Stimulated activated memory B cell treated with anti-CD40 and anti-IgM and Interleukin-4, amounts not matched to agents 10 μg/mL and 1 μg/mL and 100 μg/mL, for 72 hours (primary cell): ENCODE measurements around the gene DNAAF6.
"Not testable (repeated sequence)": the region's sequence is repeated elsewhere in the genome, so short reads cannot be mapped to it uniquely, and the experiment has no call there.

ENCODE experiments used
- ATAC-seq: fragments of 150-1000 bp; cut with Tn5 transposase; 2 replicates; pipeline ENCODE4 v1.10.0; 2021
- H3K27ac Mint-ChIP-seq: one replicate; pipeline ENCODE4 v1.8.0; 2022; ENCODE audit warnings: mild to moderate bottlenecking, mixed read lengths
- H3K27me3 Mint-ChIP-seq: one replicate; pipeline ENCODE4 v1.8.0; 2022; ENCODE audit warnings: mixed read lengths
- H3K36me3 Mint-ChIP-seq: one replicate; pipeline ENCODE4 v1.8.0; 2022; ENCODE audit warnings: mixed read lengths
- H3K4me1 Mint-ChIP-seq: one replicate; pipeline ENCODE4 v1.8.0; 2022; ENCODE audit warnings: mixed read lengths
- H3K4me3 Mint-ChIP-seq: one replicate; pipeline ENCODE4 v1.8.0; 2022; ENCODE audit warnings: mild to moderate bottlenecking, moderate library complexity, mixed read lengths
- H3K9me3 Mint-ChIP-seq: one replicate; pipeline ENCODE4 v1.8.0; 2022; ENCODE audit warnings: mixed read lengths

DNAAF6 gene

GRCh38 chrX:107205770-107206696 is at the start of gene DNAAF6, which contains the start of gene NUP62CL:
TSS of gene DNAAF6 (plus strand) at chrX:107206611. CDS start at chrX:107212876, 6,265 bp downstream.
TSS of gene NUP62CL (minus strand) at chrX:107206433. CDS start at chrX:107175146, 31,287 bp downstream.
- H3K4me3 Mint-ChIP-seq: peak within 1 kb of the TSS; percentile 78
- no peaks in the 10 kb centered on the region for H3K27me3 Mint-ChIP-seq
- peak within 1 kb of the TSS; percentile 65 for H3K27ac Mint-ChIP-seq
- H3K36me3 Mint-ChIP-seq: no peaks in the 10 kb centered on the region
- no peaks in the 10 kb centered on the region for H3K9me3 Mint-ChIP-seq
- peak; percentile 92 for ATAC-seq
- no peaks in the 10 kb centered on the region for H3K4me1 Mint-ChIP-seq

GRCh38 chrX:107157618-107158017 is 48.8 kb upstream of the DNAAF6 start:
- not testable (repeated sequence) for H3K9me3 Mint-ChIP-seq, H3K36me3 Mint-ChIP-seq, ATAC-seq, H3K27me3 Mint-ChIP-seq, H3K27ac Mint-ChIP-seq, H3K4me3 Mint-ChIP-seq, H3K4me1 Mint-ChIP-seq

- Mint-ChIP-seq H3K9me3 (no peaks in the 10 kb centered on the region), H3K27me3 (no peaks in the 10 kb centered on the region), H3K27ac (no peak overlapping the region), H3K4me3 (no peak overlapping the region), H3K36me3 (no peaks in the 10 kb centered on the region), H3K4me1 (no peaks in the 10 kb centered on the region)
- ATAC-seq: no peak
Measured at GRCh38 chrX:107167163-107167921, 39.1 kb upstream of the DNAAF6 start.

- no peaks in the 10 kb centered on the region for H3K9me3 Mint-ChIP-seq
- H3K4me1 Mint-ChIP-seq: no peaks in the 10 kb centered on the region
- H3K27me3 Mint-ChIP-seq: no peaks in the 10 kb centered on the region
- H3K27ac Mint-ChIP-seq: no peak overlapping the region
- no peak overlapping the region for H3K4me3 Mint-ChIP-seq
- H3K36me3 Mint-ChIP-seq: no peaks in the 10 kb centered on the region
- no peak for ATAC-seq
Measured at GRCh38 chrX:107168257-107168656, 38.2 kb upstream of the DNAAF6 start.

- Mint-ChIP-seq H3K36me3 (no peaks in the 10 kb centered on the region), H3K27ac (no peak overlapping the region), H3K4me3 (no peak overlapping the region), H3K27me3 (no peaks in the 10 kb centered on the region), H3K9me3 (no peaks in the 10 kb centered on the region), H3K4me1 (no peaks in the 10 kb centered on the region)
- ATAC-seq: no peak
Measured at GRCh38 chrX:107168712-107169111, 37.7 kb upstream of the DNAAF6 start.

- no peaks in the 10 kb centered on the region for H3K27me3 Mint-ChIP-seq
- no peak overlapping the region for H3K27ac Mint-ChIP-seq
- H3K9me3 Mint-ChIP-seq: no peaks in the 10 kb centered on the region
- no peaks in the 10 kb centered on the region for H3K4me1 Mint-ChIP-seq
- no peak for ATAC-seq
- H3K4me3 Mint-ChIP-seq: no peak overlapping the region
- H3K36me3 Mint-ChIP-seq: no peaks in the 10 kb centered on the region
Measured at GRCh38 chrX:107171369-107172102, 34.9 kb upstream of the DNAAF6 start.

- no peaks in the 10 kb centered on the region for H3K4me1 Mint-ChIP-seq
- H3K27me3 Mint-ChIP-seq: no peaks in the 10 kb centered on the region
- no peak for ATAC-seq
- H3K36me3 Mint-ChIP-seq: no peaks in the 10 kb centered on the region
- H3K9me3 Mint-ChIP-seq: no peaks in the 10 kb centered on the region
- H3K4me3 Mint-ChIP-seq: no peak overlapping the region
- H3K27ac Mint-ChIP-seq: no peak overlapping the region
Measured at GRCh38 chrX:107197319-107197718, 9.1 kb upstream of the DNAAF6 start.

- H3K9me3 Mint-ChIP-seq, H3K4me1 Mint-ChIP-seq, H3K4me3 Mint-ChIP-seq, H3K27ac Mint-ChIP-seq, ATAC-seq, H3K27me3 Mint-ChIP-seq, H3K36me3 Mint-ChIP-seq: not testable (repeated sequence)
Measured at GRCh38 chrX:107198074-107198473, 8.3 kb upstream of the DNAAF6 start.

GRCh38 chrX:107199491-107199890 is 6.9 kb upstream of the DNAAF6 start:
- ATAC-seq: no peak
- Mint-ChIP-seq H3K4me1 (no peaks in the 10 kb centered on the region), H3K27ac (no peak overlapping the region), H3K27me3 (no peaks in the 10 kb centered on the region), H3K36me3 (no peaks in the 10 kb centered on the region), H3K4me3 (no peak overlapping the region), H3K9me3 (no peaks in the 10 kb centered on the region)

- Mint-ChIP-seq H3K27ac (no peak overlapping the region), H3K27me3 (no peaks in the 10 kb centered on the region), H3K4me1 (no peaks in the 10 kb centered on the region), H3K4me3 (no peak overlapping the region), H3K36me3 (no peaks in the 10 kb centered on the region), H3K9me3 (no peaks in the 10 kb centered on the region)
- no peak for ATAC-seq
Measured at GRCh38 chrX:107204068-107204605, 2.3 kb upstream of the DNAAF6 start.

GRCh38 chrX:107206697-107207065 is 270 bp downstream of the DNAAF6 start:
- Mint-ChIP-seq H3K4me1 (no peaks in the 10 kb centered on the region), H3K36me3 (no peaks in the 10 kb centered on the region), H3K9me3 (no peaks in the 10 kb centered on the region), H3K4me3 (peak overlapping the region; percentile 78), H3K27ac (no peak overlapping the region), H3K27me3 (no peaks in the 10 kb centered on the region)
- no peak for ATAC-seq

GRCh38 chrX:107207089-107207488 is 678 bp downstream of the DNAAF6 start:
- no peaks in the 10 kb centered on the region for H3K27me3 Mint-ChIP-seq
- H3K27ac Mint-ChIP-seq: no peak overlapping the region
- H3K4me3 Mint-ChIP-seq: no peak overlapping the region
- no peaks in the 10 kb centered on the region for H3K36me3 Mint-ChIP-seq
- H3K4me1 Mint-ChIP-seq: no peaks in the 10 kb centered on the region
- no peak for ATAC-seq
- H3K9me3 Mint-ChIP-seq: no peaks in the 10 kb centered on the region

GRCh38 chrX:107207943-107208342 is 1.5 kb downstream of the DNAAF6 start:
- no peak for ATAC-seq
- Mint-ChIP-seq H3K36me3 (no peaks in the 10 kb centered on the region), H3K4me1 (no peaks in the 10 kb centered on the region), H3K27ac (no peak overlapping the region), H3K4me3 (no peak overlapping the region), H3K27me3 (no peaks in the 10 kb centered on the region), H3K9me3 (no peaks in the 10 kb centered on the region)

- no peak for ATAC-seq
- Mint-ChIP-seq H3K27me3 (no peaks in the 10 kb centered on the region), H3K36me3 (no peaks in the 10 kb centered on the region), H3K4me1 (no peaks in the 10 kb centered on the region), H3K4me3 (no peak overlapping the region), H3K9me3 (no peaks in the 10 kb centered on the region), H3K27ac (no peak overlapping the region)
Measured at GRCh38 chrX:107213477-107213876, 7.1 kb downstream of the DNAAF6 start.

- H3K4me1 Mint-ChIP-seq: peaks cover 7% of the 10 kb centered on the region
- H3K27me3 Mint-ChIP-seq: no peaks in the 10 kb centered on the region
- no peak overlapping the region for H3K4me3 Mint-ChIP-seq
- no peaks in the 10 kb centered on the region for H3K9me3 Mint-ChIP-seq
- no peak overlapping the region for H3K27ac Mint-ChIP-seq
- no peaks in the 10 kb centered on the region for H3K36me3 Mint-ChIP-seq
- ATAC-seq: no peak
Measured at GRCh38 chrX:107226757-107227156, 20.3 kb downstream of the DNAAF6 start.
